HepG2 (cell line): ENCODE data around the gene RNF126. TPM values are rescaled to one million over a fixed set of nuclear protein-coding genes. Genes with fewer than 3 reads are reported as not detected.

Experiments
- ELF1 ChIP-seq: sonication (generic); formaldehyde crosslinking; IDR thresholded peaks from 2 replicates; pipeline ENCODE4 v1.4.0; 2020; ENCODE audit warnings: missing genetic modification reagents
- JUN ChIP-seq: sonication (generic); formaldehyde crosslinking; IDR thresholded peaks from 2 replicates; pipeline ENCODE4 v1.4.0; 2020; ENCODE audit warnings: mild to moderate bottlenecking, missing genetic modification reagents
- MAF1 ChIP-seq: sonication (generic); formaldehyde crosslinking; IDR thresholded peaks from 2 replicates; pipeline ENCODE4 v1.5.0; 2020; ENCODE audit warnings: missing genetic modification reagents, borderline replicate concordance
- MEF2D ChIP-seq: sonication (generic); formaldehyde crosslinking; IDR thresholded peaks from 2 replicates; pipeline ENCODE4 v1.5.1; 2020; ENCODE audit warnings: mild to moderate bottlenecking, missing genetic modification reagents
- PCBP2 ChIP-seq: fragments of 200-400 bp; formaldehyde crosslinking; optimal IDR thresholded peaks from 2 replicates; pipeline ENCODE3; 2018; ENCODE audit warnings: low read length, low read depth; ENCODE audit not compliant: poor library complexity, severe bottlenecking
- RCOR2 ChIP-seq: IDR thresholded peaks from 2 replicates; pipeline ENCODE4 v1.6.1; 2016; ENCODE audit warnings: missing biosample characterization, missing genetic modification reagents
- SIX4 ChIP-seq: sonication (generic); formaldehyde crosslinking; IDR thresholded peaks from 2 replicates; pipeline ENCODE4 v1.4.0; 2020; ENCODE audit warnings: missing genetic modification reagents
- SP2 ChIP-seq: sonication (generic); formaldehyde crosslinking; IDR thresholded peaks from 2 replicates; pipeline ENCODE4 v1.5.1; 2020; ENCODE audit warnings: mild to moderate bottlenecking, missing genetic modification reagents
- SUZ12 ChIP-seq: fragments of 150-350 bp; IDR thresholded peaks from 2 replicates; pipeline ENCODE4 v1.6.1; 2014; ENCODE audit warnings: low read depth, low read length
- TCF12 ChIP-seq, 2 experiments: fragments of 450-650 bp in 1 of 2; sonication (generic) in 1 of 2; formaldehyde crosslinking in 1 of 2; IDR thresholded peaks; 2 replicates each; pipeline versions ENCODE4 v1.6.1 to v1.8.0; 2017 to 2022; ENCODE audit warnings: antibody characterized with exemption in 1 of 2, mild to moderate bottlenecking in 1 of 2, missing genetic modification reagents in 1 of 2, moderate library complexity in 1 of 2
- ZBTB21 ChIP-seq: sonication (generic); formaldehyde crosslinking; IDR thresholded peaks from 2 replicates; pipeline ENCODE4 v1.4.0; 2020; ENCODE audit warnings: missing genetic modification reagents
- ZFAT ChIP-seq: sonication (generic); formaldehyde crosslinking; conservative IDR thresholded peaks from 2 replicates; pipeline ENCODE4 v1.8.1; 2023; ENCODE audit warnings: missing genetic modification reagents, inconsistent platforms
- ZNF326 ChIP-seq: sonication (generic); formaldehyde crosslinking; IDR thresholded peaks from 2 replicates; pipeline ENCODE4 v1.4.0; 2020; ENCODE audit warnings: missing genetic modification reagents, borderline replicate concordance
- ZNF577 ChIP-seq: sonication (generic); formaldehyde crosslinking; IDR thresholded peaks from 2 replicates; pipeline ENCODE4 v1.4.0; 2020; ENCODE audit warnings: mild to moderate bottlenecking, low read depth, missing genetic modification reagents, borderline replicate concordance
- ZNF766 ChIP-seq: sonication (generic); formaldehyde crosslinking; IDR thresholded peaks from 2 replicates; pipeline ENCODE4 v1.5.0; 2020; ENCODE audit warnings: missing genetic modification reagents, borderline replicate concordance
- ZSCAN22 ChIP-seq: sonication (generic); formaldehyde crosslinking; IDR thresholded peaks from 2 replicates; pipeline ENCODE4 v1.4.0; 2020; ENCODE audit warnings: mild to moderate bottlenecking, missing genetic modification reagents
- polyA plus RNA-seq, 8 experiments: library from polyadenylated mRNA; depleted of rRNA in 3 of 8; stranded (reverse) in 7 of 8; unstranded in 1 of 8; fragments of >200 nt; fragmentation: Illumina TruSeq in 4 of 8; extraction: Trizol in 4 of 8; gene quantifications; 2 replicates each; pipeline versions ENCODE4 v1.2.1 to v1.2.3, GENCODE V29; 2011 to 2016; ENCODE audit warnings: low read depth in 4 of 8, missing spikeins in 1 of 8, mixed read lengths in 1 of 8; ENCODE audit not compliant: insufficient read depth in 1 of 8
- total RNA-seq, 5 experiments: library from RNA; depleted of rRNA; stranded (reverse); fragments of >200 nt; fragmentation: Illumina TruSeq; extraction: Trizol; gene quantifications; 2 replicates each; pipeline ENCODE4 v1.2.3, GENCODE V29; 2016; ENCODE audit warnings: low read depth in 1 of 5
- TF ChIP-seq, protein P1 (sequence below): sonication (generic); formaldehyde crosslinking; IDR thresholded peaks from 2 replicates; pipeline ENCODE4 v1.5.0; 2020; ENCODE audit warnings: mild to moderate bottlenecking, missing genetic modification reagents, borderline replicate concordance
- TF ChIP-seq, protein P2 (sequence below): sonication (generic); formaldehyde crosslinking; conservative IDR thresholded peaks from 2 replicates; pipeline ENCODE4 v1.8.0; 2022; ENCODE audit warnings: mild to moderate bottlenecking, moderate library complexity, missing genetic modification reagents
- TF ChIP-seq, protein P3 (sequence below): sonication (generic); formaldehyde crosslinking; IDR thresholded peaks from 2 replicates; pipeline ENCODE4 v1.4.0; 2020; ENCODE audit warnings: missing genetic modification reagents, borderline replicate concordance
- TF ChIP-seq, protein P4 (sequence below): sonication (generic); formaldehyde crosslinking; IDR thresholded peaks from 2 replicates; pipeline ENCODE4 v1.4.0; 2020; ENCODE audit warnings: missing genetic modification reagents
- TF ChIP-seq, protein P5 (sequence below): sonication (generic); formaldehyde crosslinking; IDR thresholded peaks from 2 replicates; pipeline ENCODE4 v1.4.0; 2020; ENCODE audit warnings: mild to moderate bottlenecking, missing genetic modification reagents

Gene RNF126
- total and polyA plus RNA-seq, 2 of the 13 experiments (the other 11 are each of a cell fraction or from before 2014, with no cell fraction given), result 23.2 to 34.0 TPM

DNA sequence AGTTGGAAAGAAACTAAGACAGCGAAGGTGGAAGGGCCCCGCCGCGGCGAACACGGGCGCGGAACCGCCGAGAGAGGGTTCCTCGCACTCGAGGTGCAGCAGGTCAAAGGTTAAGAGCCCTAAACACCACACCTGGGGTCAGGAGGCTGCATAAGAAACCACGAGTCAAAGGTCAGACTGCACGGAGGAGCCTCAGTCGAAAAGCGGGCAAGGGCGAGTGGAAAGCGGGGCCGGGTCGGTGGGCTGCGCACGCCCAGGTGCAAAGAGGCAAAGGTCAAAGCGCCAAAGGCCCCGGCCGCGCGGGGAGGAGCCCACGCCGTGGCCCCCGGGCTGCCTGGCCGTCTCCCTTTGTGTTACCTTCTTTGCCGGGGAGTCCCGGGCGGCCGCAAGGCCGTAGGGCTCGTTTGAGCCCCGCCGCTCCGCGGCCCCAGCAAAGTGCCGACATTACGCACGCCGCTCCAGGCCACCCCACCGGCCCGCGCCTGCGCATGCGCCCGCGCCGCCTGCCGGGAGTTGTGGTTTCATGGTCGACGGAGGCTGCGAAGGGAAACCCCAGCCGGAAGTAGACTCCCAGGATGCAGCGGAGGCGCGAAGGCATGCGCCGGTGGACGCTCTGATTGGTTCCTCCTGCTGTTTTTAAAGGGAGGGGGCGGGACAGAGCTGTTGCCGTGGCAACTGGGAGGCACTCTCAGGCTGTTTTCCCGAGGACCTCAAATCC lies 29.8 kb downstream of the RNF126 start, which contains the start of gene POLRMT (continued):
- TF ChIP-seq, protein P1, sequence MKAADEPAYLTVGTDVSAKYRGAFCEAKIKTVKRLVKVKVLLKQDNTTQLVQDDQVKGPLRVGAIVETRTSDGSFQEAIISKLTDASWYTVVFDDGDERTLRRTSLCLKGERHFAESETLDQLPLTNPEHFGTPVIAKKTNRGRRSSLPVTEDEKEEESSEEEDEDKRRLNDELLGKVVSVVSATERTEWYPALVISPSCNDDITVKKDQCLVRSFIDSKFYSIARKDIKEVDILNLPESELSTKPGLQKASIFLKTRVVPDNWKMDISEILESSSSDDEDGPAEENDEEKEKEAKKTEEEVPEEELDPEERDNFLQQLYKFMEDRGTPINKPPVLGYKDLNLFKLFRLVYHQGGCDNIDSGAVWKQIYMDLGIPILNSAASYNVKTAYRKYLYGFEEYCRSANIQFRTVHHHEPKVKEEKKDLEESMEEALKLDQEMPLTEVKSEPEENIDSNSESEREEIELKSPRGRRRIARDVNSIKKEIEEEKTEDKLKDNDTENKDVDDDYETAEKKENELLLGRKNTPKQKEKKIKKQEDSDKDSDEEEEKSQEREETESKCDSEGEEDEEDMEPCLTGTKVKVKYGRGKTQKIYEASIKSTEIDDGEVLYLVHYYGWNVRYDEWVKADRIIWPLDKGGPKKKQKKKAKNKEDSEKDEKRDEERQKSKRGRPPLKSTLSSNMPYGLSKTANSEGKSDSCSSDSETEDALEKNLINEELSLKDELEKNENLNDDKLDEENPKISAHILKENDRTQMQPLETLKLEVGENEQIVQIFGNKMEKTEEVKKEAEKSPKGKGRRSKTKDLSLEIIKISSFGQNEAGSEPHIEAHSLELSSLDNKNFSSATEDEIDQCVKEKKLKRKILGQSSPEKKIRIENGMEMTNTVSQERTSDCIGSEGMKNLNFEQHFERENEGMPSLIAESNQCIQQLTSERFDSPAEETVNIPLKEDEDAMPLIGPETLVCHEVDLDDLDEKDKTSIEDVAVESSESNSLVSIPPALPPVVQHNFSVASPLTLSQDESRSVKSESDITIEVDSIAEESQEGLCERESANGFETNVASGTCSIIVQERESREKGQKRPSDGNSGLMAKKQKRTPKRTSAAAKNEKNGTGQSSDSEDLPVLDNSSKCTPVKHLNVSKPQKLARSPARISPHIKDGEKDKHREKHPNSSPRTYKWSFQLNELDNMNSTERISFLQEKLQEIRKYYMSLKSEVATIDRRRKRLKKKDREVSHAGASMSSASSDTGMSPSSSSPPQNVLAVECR (CRISPR knock-in tag), result peak; percentile 68
- TF ChIP-seq, protein P2, sequence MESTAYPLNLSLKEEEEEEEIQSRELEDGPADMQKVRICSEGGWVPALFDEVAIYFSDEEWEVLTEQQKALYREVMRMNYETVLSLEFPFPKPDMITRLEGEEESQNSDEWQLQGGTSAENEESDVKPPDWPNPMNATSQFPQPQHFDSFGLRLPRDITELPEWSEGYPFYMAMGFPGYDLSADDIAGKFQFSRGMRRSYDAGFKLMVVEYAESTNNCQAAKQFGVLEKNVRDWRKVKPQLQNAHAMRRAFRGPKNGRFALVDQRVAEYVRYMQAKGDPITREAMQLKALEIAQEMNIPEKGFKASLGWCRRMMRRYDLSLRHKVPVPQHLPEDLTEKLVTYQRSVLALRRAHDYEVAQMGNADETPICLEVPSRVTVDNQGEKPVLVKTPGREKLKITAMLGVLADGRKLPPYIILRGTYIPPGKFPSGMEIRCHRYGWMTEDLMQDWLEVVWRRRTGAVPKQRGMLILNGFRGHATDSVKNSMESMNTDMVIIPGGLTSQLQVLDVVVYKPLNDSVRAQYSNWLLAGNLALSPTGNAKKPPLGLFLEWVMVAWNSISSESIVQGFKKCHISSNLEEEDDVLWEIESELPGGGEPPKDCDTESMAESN (CRISPR knock-in tag), result no peak
- TF ChIP-seq ZFAT (CRISPR knock-in tag) (no peak), ZBTB21 (CRISPR knock-in tag) (no peak), SUZ12 (peak; percentile 77), MEF2D (CRISPR knock-in tag) (peak; percentile 10; the same call in 1 of the 2 replicates), SP2 (CRISPR knock-in tag) (peak; percentile 96), TCF12 (IDR thresholded peaks at IDR 0.05) (no peak), TCF12 (CRISPR knock-in tag; IDR thresholded peaks at IDR 0.05) (no peak), ZNF326 (CRISPR knock-in tag) (no peak), JUN (no peak), ZNF766 (CRISPR knock-in tag) (0 out of 2 replicates have a peak, but pooled peaks have one; percentile 46), MAF1 (CRISPR knock-in tag) (0 out of 2 replicates have a peak, but pooled peaks have one; percentile 71), RCOR2 (no peak), PCBP2 (no peak), ZSCAN22 (CRISPR knock-in tag) (no peak), ELF1 (CRISPR knock-in tag) (peak; percentile 91), ZNF577 (CRISPR knock-in tag) (no peak), SIX4 (CRISPR knock-in tag) (no peak)
- TF ChIP-seq, protein P3, sequence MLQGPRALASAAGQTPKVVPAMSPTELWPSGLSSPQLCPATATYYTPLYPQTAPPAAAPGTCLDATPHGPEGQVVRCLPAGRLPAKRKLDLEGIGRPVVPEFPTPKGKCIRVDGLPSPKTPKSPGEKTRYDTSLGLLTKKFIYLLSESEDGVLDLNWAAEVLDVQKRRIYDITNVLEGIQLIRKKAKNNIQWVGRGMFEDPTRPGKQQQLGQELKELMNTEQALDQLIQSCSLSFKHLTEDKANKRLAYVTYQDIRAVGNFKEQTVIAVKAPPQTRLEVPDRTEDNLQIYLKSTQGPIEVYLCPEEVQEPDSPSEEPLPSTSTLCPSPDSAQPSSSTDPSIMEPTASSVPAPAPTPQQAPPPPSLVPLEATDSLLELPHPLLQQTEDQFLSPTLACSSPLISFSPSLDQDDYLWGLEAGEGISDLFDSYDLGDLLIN (CRISPR knock-in tag), result no peak
- TF ChIP-seq, protein P4, sequence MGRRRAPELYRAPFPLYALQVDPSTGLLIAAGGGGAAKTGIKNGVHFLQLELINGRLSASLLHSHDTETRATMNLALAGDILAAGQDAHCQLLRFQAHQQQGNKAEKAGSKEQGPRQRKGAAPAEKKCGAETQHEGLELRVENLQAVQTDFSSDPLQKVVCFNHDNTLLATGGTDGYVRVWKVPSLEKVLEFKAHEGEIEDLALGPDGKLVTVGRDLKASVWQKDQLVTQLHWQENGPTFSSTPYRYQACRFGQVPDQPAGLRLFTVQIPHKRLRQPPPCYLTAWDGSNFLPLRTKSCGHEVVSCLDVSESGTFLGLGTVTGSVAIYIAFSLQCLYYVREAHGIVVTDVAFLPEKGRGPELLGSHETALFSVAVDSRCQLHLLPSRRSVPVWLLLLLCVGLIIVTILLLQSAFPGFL (CRISPR knock-in tag), result no peak
- TF ChIP-seq, protein P5, sequence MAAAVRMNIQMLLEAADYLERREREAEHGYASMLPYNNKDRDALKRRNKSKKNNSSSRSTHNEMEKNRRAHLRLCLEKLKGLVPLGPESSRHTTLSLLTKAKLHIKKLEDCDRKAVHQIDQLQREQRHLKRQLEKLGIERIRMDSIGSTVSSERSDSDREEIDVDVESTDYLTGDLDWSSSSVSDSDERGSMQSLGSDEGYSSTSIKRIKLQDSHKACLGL (CRISPR knock-in tag), result peak; percentile 38; the same call in 1 of the 2 replicates
